Naive B cell (primary cell): ENCODE results near the gene RNU2-63P. TPM values are rescaled to one million over a fixed set of nuclear protein-coding genes. Genes with fewer than 3 reads are reported as not detected.
"Not testable (repeated sequence)": the region's sequence is repeated elsewhere in the genome, so short reads cannot be mapped to it uniquely, and the experiment has no call there.

Source experiments
- ATAC-seq, 2 donors: fragments of 150-1000 bp; cut with Tn5 transposase; 2 replicates each; pipeline ENCODE4 v1.10.0; 2021; ENCODE audit warnings: low read depth in 2 of 2, mild to moderate bottlenecking in 2 of 2, moderate library complexity in 2 of 2
- DNase-seq: peaks from one replicate; pipeline ENCODE4 v3.0.0; 2022
- H3K27ac Mint-ChIP-seq, 6 donors: one replicate each; pipeline ENCODE4 v1.8.0; 2020 to 2022; ENCODE audit warnings: mild to moderate bottlenecking in 6 of 6, mixed read lengths in 6 of 6, moderate library complexity in 5 of 6, inconsistent platforms in 2 of 6
- H3K27me3 Mint-ChIP-seq, 3 donors: one replicate each; pipeline ENCODE4 v1.8.0; 2021 to 2022; ENCODE audit warnings: mixed read lengths in 3 of 3, mild to moderate bottlenecking in 1 of 3
- H3K36me3 Mint-ChIP-seq, 2 donors: one replicate each; pipeline ENCODE4 v1.8.0; 2020 to 2022; ENCODE audit warnings: mixed read lengths in 2 of 2, inconsistent platforms in 1 of 2, mild to moderate bottlenecking in 1 of 2
- H3K4me1 Mint-ChIP-seq, 3 donors: one replicate each; pipeline ENCODE4 v1.8.0; 2020 to 2022; ENCODE audit warnings: mixed read lengths in 3 of 3, inconsistent platforms in 1 of 3, mild to moderate bottlenecking in 1 of 3, moderate library complexity in 1 of 3
- H3K4me3 Mint-ChIP-seq, 8 donors: one replicate each; pipeline ENCODE4 v1.8.0; 2020 to 2022; ENCODE audit warnings: mild to moderate bottlenecking in 8 of 8, mixed read lengths in 8 of 8, moderate library complexity in 8 of 8, inconsistent platforms in 2 of 8
- H3K9me3 Mint-ChIP-seq, 7 donors: one replicate each; pipeline ENCODE4 v1.8.0; 2020 to 2022; ENCODE audit warnings: mixed read lengths in 7 of 7, mild to moderate bottlenecking in 5 of 7, inconsistent platforms in 2 of 7, moderate library complexity in 1 of 7
- polyA plus RNA-seq, 6 donors: library from polyadenylated mRNA; unstranded; fragments of 300-500 nt; fragmentation: Illumina TruSeq; gene quantifications; one replicate each; pipeline ENCODE4 v1.2.3, GENCODE V29; 2021; ENCODE audit warnings: low read depth in 6 of 6

The RNU2-63P gene
- polyA plus RNA-seq, 6 donors from 2014 or later, result 9.0 to 94.7 (median 34.8) TPM; not detected in 3

DNA sequence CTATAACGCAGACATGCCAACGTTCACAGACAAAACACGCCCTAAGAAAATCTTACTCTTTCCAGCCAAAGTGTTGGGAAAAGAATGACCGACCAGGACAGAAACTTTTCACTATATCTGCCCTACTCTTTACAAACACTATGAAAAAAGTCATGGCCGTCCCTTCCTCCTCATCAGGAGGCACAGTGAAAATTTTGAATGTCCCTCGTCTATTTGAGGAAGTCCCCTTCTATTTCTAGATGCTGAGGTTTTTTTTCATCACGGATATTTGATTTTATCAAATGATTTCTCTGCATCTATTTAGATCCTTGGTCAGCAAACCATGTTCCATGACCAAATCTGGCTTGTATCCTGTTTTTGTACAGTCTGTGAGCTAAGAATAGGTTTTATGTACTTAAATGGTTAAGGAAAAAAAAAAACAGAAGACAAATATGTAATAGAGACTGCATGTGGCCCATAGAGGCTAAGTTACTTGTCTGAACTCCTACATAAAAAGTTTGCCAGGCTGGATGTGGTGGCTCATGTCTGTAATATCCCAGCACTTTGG, 22.0 kb downstream of the RNU2-63P start:
- Mint-ChIP-seq H3K4me1 (peaks cover 21 to 48% (median 35%) of the 10 kb centered on the region in 3 donors), H3K27ac (peak overlapping the region; percentile 89 to 98 (median 95)), H3K4me3 (peak overlapping the region; percentile 14 to 84 (median 66))
- H3K36me3 Mint-ChIP-seq, H3K27me3 Mint-ChIP-seq, H3K9me3 Mint-ChIP-seq: not testable (repeated sequence)
- DNase-seq, result peak; percentile 48
- peak; percentile 74 to 82 for ATAC-seq

- peaks cover 21 to 36% (median 30%) of the 10 kb centered on the region in 3 donors for H3K4me1 Mint-ChIP-seq
- H3K36me3 Mint-ChIP-seq, DNase-seq, H3K27me3 Mint-ChIP-seq, H3K9me3 Mint-ChIP-seq, H3K4me3 Mint-ChIP-seq, ATAC-seq, H3K27ac Mint-ChIP-seq: not testable (repeated sequence)
Observed at GRCh38 chr2:87992569-87992968, 23.8 kb downstream of the RNU2-63P start.

DNA sequence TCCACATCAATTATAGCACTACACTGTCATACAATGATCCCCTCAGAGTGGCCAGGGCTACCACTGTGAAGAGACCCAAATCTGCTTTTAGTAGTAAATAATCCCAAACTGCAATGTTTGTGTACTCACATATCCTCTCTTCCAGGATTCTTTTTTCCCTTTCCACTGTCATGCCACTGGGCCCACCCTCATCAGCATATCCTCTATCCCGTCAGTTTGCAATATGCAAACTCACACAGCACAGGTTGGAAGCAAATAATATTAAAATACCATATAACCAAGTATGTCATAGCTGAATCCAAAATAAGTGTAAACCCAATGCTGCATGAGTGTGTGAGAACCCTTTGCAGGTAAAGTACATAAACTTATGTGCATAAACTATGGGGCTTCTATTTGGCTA, 28.9 kb downstream of the RNU2-63P start:
- H3K27me3 Mint-ChIP-seq, DNase-seq, H3K4me1 Mint-ChIP-seq, H3K27ac Mint-ChIP-seq, ATAC-seq, H3K36me3 Mint-ChIP-seq, H3K4me3 Mint-ChIP-seq, H3K9me3 Mint-ChIP-seq: not testable (repeated sequence)

DNA sequence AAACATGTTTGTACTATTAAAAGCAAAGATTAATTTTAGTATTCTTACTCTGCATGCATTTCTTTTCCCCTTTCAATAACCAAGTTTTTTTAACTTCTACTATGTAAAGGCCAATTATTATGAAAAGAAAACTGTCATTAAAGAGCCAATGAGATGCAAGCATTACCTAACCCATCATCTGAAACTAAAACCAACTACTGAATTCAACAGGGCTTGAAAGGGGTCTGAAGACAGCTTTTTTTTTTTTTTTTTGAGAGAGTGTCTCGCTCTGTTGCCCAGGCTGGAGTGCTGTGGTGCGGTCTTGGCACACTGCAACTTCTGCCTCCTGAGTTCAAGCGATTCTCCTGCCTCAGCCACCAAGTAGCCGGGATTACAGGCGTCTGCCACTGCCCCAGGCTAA, 30.4 kb downstream of the RNU2-63P start:
- ATAC-seq (peak in 1 of 2 donors; percentile 97), DNase-seq (peak; percentile 15)
- H3K4me1 Mint-ChIP-seq, H3K27me3 Mint-ChIP-seq, H3K9me3 Mint-ChIP-seq, H3K36me3 Mint-ChIP-seq: not testable (repeated sequence)
- Mint-ChIP-seq H3K4me3 (peak overlapping the region in 1 of 8 donors; percentile 37), H3K27ac (peak overlapping the region in 2 of 6 donors; percentile 12 to 61)

- not testable (repeated sequence) for H3K36me3 Mint-ChIP-seq, H3K4me1 Mint-ChIP-seq, H3K9me3 Mint-ChIP-seq, ATAC-seq, DNase-seq, H3K4me3 Mint-ChIP-seq, H3K27me3 Mint-ChIP-seq, H3K27ac Mint-ChIP-seq
Observed at GRCh38 chr2:87981182-87981581, 35.2 kb downstream of the RNU2-63P start.

GRCh38 chr2:87972385-87972784, 44.0 kb downstream of the RNU2-63P start:
- ATAC-seq, result peak in 1 of 2 donors; percentile 28
- H3K4me3 Mint-ChIP-seq, H3K9me3 Mint-ChIP-seq, DNase-seq, H3K27ac Mint-ChIP-seq, H3K27me3 Mint-ChIP-seq, H3K4me1 Mint-ChIP-seq, H3K36me3 Mint-ChIP-seq: not testable (repeated sequence)

Other genes starting within 250 kb of the RNU2-63P start
- gene RGPD2, start 190.8 kb downstream of the RNU2-63P start, polyA plus RNA-seq, result 10 to 100 TPM in 1 of 6 donors, 1 to 10 TPM in 4, under 1 TPM in 1; 0.45 to 16.7 (median 5.5) TPM
- gene KRCC1, start 39.2 kb upstream of the RNU2-63P start, polyA plus RNA-seq, result 10 to 100 TPM; 35.8 to 75.8 (median 60.9) TPM
- not detected for gene SMYD1, start 51.3 kb upstream of the RNU2-63P start, polyA plus RNA-seq
- gene FABP1, start 111.5 kb upstream of the RNU2-63P start, polyA plus RNA-seq, result not detected
- 1 to 10 TPM in 5 of 6 donors, not detected in 1; 1.1 to 4.3 (median 1.2) TPM for gene THNSL2, start 153.8 kb upstream of the RNU2-63P start, polyA plus RNA-seq